ENCODE results near the gene DCP1A. TPM values are rescaled to one million over a fixed set of nuclear protein-coding genes. Genes with fewer than 3 reads are reported as not detected.
A peak's percentile ranks its signal among the peaks of the same experiment; 100 is the strongest.

The DCP1A gene
- total and polyA plus RNA-seq, 2 of the 13 experiments (the other 11 are each of a cell fraction or from before 2014, with no cell fraction given) = 14.2 to 41.2 TPM

GRCh38 chr3:53236112-53236841 lies 111.1 kb downstream of the DCP1A start (continued):
- no peak for TF ChIP-seq LBX2 (CRISPR knock-in tag; IDR thresholded peaks at IDR 0.05; ENCODE audit: borderline replicate concordance)
- no peak for TF ChIP-seq NBN (conservative IDR thresholded peaks at IDR 0.05)
- no peak for TF ChIP-seq SALL2 (CRISPR knock-in tag; IDR thresholded peaks at IDR 0.05)
- TF ChIP-seq ZNF3 (CRISPR knock-in tag; IDR thresholded peaks at IDR 0.05) = no peak
- TF ChIP-seq IRX3 (CRISPR knock-in tag; IDR thresholded peaks at IDR 0.05; ENCODE audit: borderline replicate concordance, low read depth) = no peak
- no peak for TF ChIP-seq PAXIP1 (CRISPR knock-in tag; conservative IDR thresholded peaks at IDR 0.05)
- TF ChIP-seq MYNN (CRISPR knock-in tag; IDR thresholded peaks at IDR 0.05; ENCODE audit: low read depth) = no peak
- TF ChIP-seq NFKBIZ (CRISPR knock-in tag; IDR thresholded peaks at IDR 0.05) = peak; percentile 49; the same call in 1 of the 2 replicates
- no peak for TF ChIP-seq ZXDC (CRISPR knock-in tag; IDR thresholded peaks at IDR 0.05)
- peak; percentile 22; the same call in 1 of the 2 replicates for TF ChIP-seq ZMYM3 (CRISPR knock-in tag; IDR thresholded peaks at IDR 0.05)
- no peak for TF ChIP-seq ZBTB1 (CRISPR knock-in tag; IDR thresholded peaks at IDR 0.05; ENCODE audit: borderline replicate concordance)
- no peak for TF ChIP-seq U2AF1 (optimal IDR thresholded peaks at IDR 0.05; ENCODE audit: low read depth, low read length)
- 0 out of 2 replicates have a peak, but pooled peaks have one; percentile 18 for TF ChIP-seq ZBTB25 (CRISPR knock-in tag; IDR thresholded peaks at IDR 0.05)
- TF ChIP-seq FOXK1 (CRISPR knock-in tag; IDR thresholded peaks at IDR 0.05; ENCODE audit: borderline replicate concordance, low read depth) = no peak
- peak; percentile 49; the same call in 1 of the 2 replicates for TF ChIP-seq ZNF331 (CRISPR knock-in tag; IDR thresholded peaks at IDR 0.05)
- no peak for TF ChIP-seq TBL1XR1 (IDR thresholded peaks at IDR 0.05; ENCODE audit: borderline replicate concordance, low read length, partially characterized antibody)
- TF ChIP-seq, protein P1, sequence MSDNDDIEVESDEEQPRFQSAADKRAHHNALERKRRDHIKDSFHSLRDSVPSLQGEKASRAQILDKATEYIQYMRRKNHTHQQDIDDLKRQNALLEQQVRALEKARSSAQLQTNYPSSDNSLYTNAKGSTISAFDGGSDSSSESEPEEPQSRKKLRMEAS (IDR thresholded peaks at IDR 0.05) = peak; percentile 53
- no peak for TF ChIP-seq ZNF883 (CRISPR knock-in tag; IDR thresholded peaks at IDR 0.05; ENCODE audit: not compliant biosample characterization)
- TF ChIP-seq ZFP36 (IDR thresholded peaks at IDR 0.05; ENCODE audit: borderline replicate concordance, low read depth, low read length, partially characterized antibody) = no peak
